ENCODE data around the gene MSANTD1. TPM values are rescaled to one million over a fixed set of nuclear protein-coding genes. Genes with fewer than 3 reads are reported as not detected.

Gene MSANTD1
- total RNA-seq, 1 experiment from 2014 or later = 0.71 TPM

GRCh38 chr4:3286335-3287175 lies 37.6 kb downstream of the MSANTD1 start (continued):
- TF ChIP-seq REST (IDR thresholded peaks at IDR 0.05; ENCODE audit: low read depth) = no peak
- TF ChIP-seq CBX3 (IDR thresholded peaks at IDR 0.05; ENCODE audit: low read depth) = no peak

- H3K27me3 ChIP-seq (ENCODE audit: insufficient read depth, low read length) = no peaks in the 10 kb centered on the region
- H3K9ac ChIP-seq (ENCODE audit: low read length) = no peak overlapping the region
- no peak overlapping the region for H3K4me3 ChIP-seq (replicated peaks in 1 of 2; ENCODE audit: low read depth in 1 of 2, low read length in 2 of 2)
- DNase-seq (ENCODE audit: low read depth, low spot score) (no peak), ATAC-seq (no peak)
- no peak overlapping the region for H3K4me2 ChIP-seq (ENCODE audit: low read length)
- no peaks in the 10 kb centered on the region for H3K79me2 ChIP-seq (ENCODE audit: insufficient read depth, low read length)
- peaks cover 9 to 13% of the 10 kb centered on the region in 2 experiments for H3K4me1 ChIP-seq (ENCODE audit: control insufficient read depth in 1 of 2, insufficient read depth in 2 of 2, low read length in 2 of 2)
- H3K36me3 ChIP-seq (ENCODE audit: control insufficient read depth in 1 of 2, insufficient read depth in 2 of 2, low read length in 2 of 2) = no peaks in the 10 kb centered on the region
- BruUV-seq (replicated peaks) = no TSS peak
- no peak overlapping the region for H3K27ac ChIP-seq (ENCODE audit: low read depth, low read length)
- no peaks in the 10 kb centered on the region for H3K9me2 ChIP-seq (ENCODE audit: insufficient read depth)
- ChIA-PET RAD21 (ENCODE audit: low non-redundant PET in 1 of 2, low total read pairs in 2 of 2, uncharacterized antibody in 2 of 2, unreplicated experiment in 2 of 2) (no interaction called here), POLR2A (no interaction called here), CTCF (no interaction called here)
- intact Hi-C loops (cut with micrococcal nuclease) = no loop called here
- H2AFZ ChIP-seq (ENCODE audit: low read depth, low read length, poor library complexity, severe bottlenecking) = no peak overlapping the region
- H4K20me1 ChIP-seq (ENCODE audit: insufficient read depth) = no peaks in the 10 kb centered on the region
- no peaks in the 10 kb centered on the region for H3K9me3 ChIP-seq (ENCODE audit: control insufficient read depth in 1 of 2, insufficient read depth in 1 of 2, low read depth in 1 of 2, low read length in 2 of 2)
- TF ChIP-seq POLR2A (IDR thresholded peaks at IDR 0.05; ENCODE audit: borderline replicate concordance, extremely low read depth, insufficient read depth, insufficient read length) (no peak), ATF3 (IDR thresholded peaks at IDR 0.05) (no peak), EZH2phosphoT487 (IDR thresholded peaks at IDR 0.05; ENCODE audit: borderline replicate concordance) (no peak), CBX3 (IDR thresholded peaks at IDR 0.05; ENCODE audit: low read depth) (no peak), ELF1 (IDR thresholded peaks at IDR 0.05; ENCODE audit: borderline replicate concordance, low read depth) (no peak), FOSL1 (IDR thresholded peaks at IDR 0.05; ENCODE audit: low read depth) (no peak), JUND (IDR thresholded peaks at IDR 0.05) (no peak), CTCF (IDR thresholded peaks at IDR 0.05 in 2 of 3, conservative IDR thresholded peaks at IDR 0.05 in 1 of 3; ENCODE audit: borderline replicate concordance in 1 of 3, insufficient read depth in 1 of 3, low read depth in 2 of 3, low read length in 2 of 3) (no peak), YY1 (IDR thresholded peaks at IDR 0.05; ENCODE audit: extremely low read depth, insufficient replicate concordance, low read depth, low read length) (no peak), SIN3A (IDR thresholded peaks at IDR 0.05; ENCODE audit: low read depth) (no peak), ZNF274 (IDR thresholded peaks at IDR 0.05; ENCODE audit: low read depth, low read length) (no peak), ZBTB33 (IDR thresholded peaks at IDR 0.05; ENCODE audit: extremely low read depth, insufficient replicate concordance, low read length) (no peak), EZH2 (IDR thresholded peaks at IDR 0.05) (no peak), SP1 (IDR thresholded peaks at IDR 0.05; ENCODE audit: low read depth) (no peak)
Measured at GRCh38 chr4:3287271-3287971, 38.5 kb downstream of the MSANTD1 start.

All from HCT116 (cell line).